ENCODE data around the gene COBL.

DNA sequence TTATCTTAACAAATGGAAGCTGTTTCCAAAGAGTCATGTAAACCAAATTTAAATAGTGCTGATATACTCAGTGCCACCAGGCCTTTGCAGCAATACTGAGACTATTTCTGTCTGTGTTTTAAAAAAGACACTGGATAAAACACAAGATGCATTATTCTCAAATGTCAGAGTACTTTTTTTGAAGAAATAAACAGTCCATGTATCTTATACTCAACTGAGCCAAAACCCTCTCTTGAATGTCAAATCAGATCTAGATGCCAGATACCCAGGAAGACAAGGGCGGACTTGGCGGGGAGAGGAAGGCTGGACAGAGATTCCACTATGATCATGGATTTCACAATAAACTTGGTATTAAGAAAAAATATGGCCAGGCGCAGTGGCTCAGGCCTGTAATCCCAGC lies 127.6 kb downstream of the COBL start:
- TF ChIP-seq, protein P1, sequence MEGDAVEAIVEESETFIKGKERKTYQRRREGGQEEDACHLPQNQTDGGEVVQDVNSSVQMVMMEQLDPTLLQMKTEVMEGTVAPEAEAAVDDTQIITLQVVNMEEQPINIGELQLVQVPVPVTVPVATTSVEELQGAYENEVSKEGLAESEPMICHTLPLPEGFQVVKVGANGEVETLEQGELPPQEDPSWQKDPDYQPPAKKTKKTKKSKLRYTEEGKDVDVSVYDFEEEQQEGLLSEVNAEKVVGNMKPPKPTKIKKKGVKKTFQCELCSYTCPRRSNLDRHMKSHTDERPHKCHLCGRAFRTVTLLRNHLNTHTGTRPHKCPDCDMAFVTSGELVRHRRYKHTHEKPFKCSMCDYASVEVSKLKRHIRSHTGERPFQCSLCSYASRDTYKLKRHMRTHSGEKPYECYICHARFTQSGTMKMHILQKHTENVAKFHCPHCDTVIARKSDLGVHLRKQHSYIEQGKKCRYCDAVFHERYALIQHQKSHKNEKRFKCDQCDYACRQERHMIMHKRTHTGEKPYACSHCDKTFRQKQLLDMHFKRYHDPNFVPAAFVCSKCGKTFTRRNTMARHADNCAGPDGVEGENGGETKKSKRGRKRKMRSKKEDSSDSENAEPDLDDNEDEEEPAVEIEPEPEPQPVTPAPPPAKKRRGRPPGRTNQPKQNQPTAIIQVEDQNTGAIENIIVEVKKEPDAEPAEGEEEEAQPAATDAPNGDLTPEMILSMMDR (IDR thresholded peaks at IDR 0.05): no peak
- TF ChIP-seq POLR2A (IDR thresholded peaks at IDR 0.05) (no peak), EP300 (IDR thresholded peaks at IDR 0.05) (no peak)

Data from suprapubic skin (tissue), 3 donors.